NB4 (cell line): Measurements from ENCODE around the gene DAAM2.

Experiments
- DNase-seq: peaks from one replicate; pipeline ENCODE4 v3.0.0; 2010; ENCODE audit warnings: low read depth
- H3K4me3 ChIP-seq: one replicate; pipeline ENCODE4 v1.5.1; 2011; ENCODE audit warnings: mild to moderate bottlenecking, low read depth, low read length, moderate library complexity
- CTCF ChIP-seq: IDR thresholded peaks from one replicate; pipeline ENCODE4 v1.5.1; 2012; ENCODE audit warnings: low read depth, low read length
- MAX ChIP-seq: IDR thresholded peaks from 2 replicates; pipeline ENCODE4 v1.6.1; 2011; ENCODE audit warnings: low read depth, low read length
- MYC ChIP-seq: IDR thresholded peaks from 2 replicates; pipeline ENCODE4 v1.6.1; 2011; ENCODE audit warnings: low read depth, low read length
- POLR2A ChIP-seq: IDR thresholded peaks from 2 replicates; pipeline ENCODE4 v1.6.1; 2011; ENCODE audit warnings: mild to moderate bottlenecking; ENCODE audit not compliant: insufficient read length; ENCODE audit errors: extremely low read depth

DAAM2 gene

GRCh38 chr6:39901670-39902069, 109.5 kb downstream of the DAAM2 start:
- H3K4me3 ChIP-seq = no peak overlapping the region
- TF ChIP-seq POLR2A (no peak), MYC (no peak), CTCF (no peak), MAX (no peak)

GRCh38 chr6:39902136-39902535, 110.0 kb downstream of the DAAM2 start:
- DNase-seq = no peak
- no peak for TF ChIP-seq MAX
- TF ChIP-seq CTCF = no peak
- no peak for TF ChIP-seq POLR2A
- TF ChIP-seq MYC = no peak
- no peak overlapping the region for H3K4me3 ChIP-seq

More at GRCh38 chr6:39901670-39902069, 109.5 kb downstream of the DAAM2 start:
- DNase-seq = no peak

- no peak for DNase-seq
- TF ChIP-seq MYC = no peak
- no peak for TF ChIP-seq CTCF
- no peak for TF ChIP-seq MAX
- no peak for TF ChIP-seq POLR2A
- no peak overlapping the region for H3K4me3 ChIP-seq
Measured at GRCh38 chr6:39902786-39903465, 110.8 kb downstream of the DAAM2 start.

- TF ChIP-seq CTCF (no peak), MAX (no peak), POLR2A (no peak), MYC (no peak)
- no peak for DNase-seq
- no peak overlapping the region for H3K4me3 ChIP-seq
Measured at GRCh38 chr6:39903656-39904055, 111.5 kb downstream of the DAAM2 start.

GRCh38 chr6:39904946-39905639, 112.9 kb downstream of the DAAM2 start:
- no peak overlapping the region for H3K4me3 ChIP-seq
- no peak for TF ChIP-seq POLR2A
- no peak for TF ChIP-seq CTCF
- TF ChIP-seq MAX = no peak
- no peak for TF ChIP-seq MYC
- no peak for DNase-seq

GRCh38 chr6:39905640-39905975, 113.4 kb downstream of the DAAM2 start:
- no peak for DNase-seq
- H3K4me3 ChIP-seq = no peak overlapping the region
- TF ChIP-seq MYC = no peak
- no peak for TF ChIP-seq MAX
- no peak for TF ChIP-seq CTCF
